Cardiac fibroblast (primary cell): ENCODE results near the gene MT1HL1.

Experiments
- DNase-seq, 2 donors: peaks; one replicate each; pipeline versions ENCODE4 v3.0.0 to v3.0.0-alpha.2; 2010; ENCODE audit warnings: low read depth in 2 of 2
- H3K4me3 ChIP-seq, 2 donors: replicated peaks in 1 of 2; 1 replicate in 1 of 2; 2 replicates in 1 of 2; pipeline ENCODE4 v1.5.1; 2011; ENCODE audit warnings: low read depth in 2 of 2, low read length in 2 of 2, mild to moderate bottlenecking in 2 of 2, moderate library complexity in 1 of 2
- CTCF ChIP-seq: IDR thresholded peaks from one replicate; pipeline ENCODE4 v1.5.1; 2011; ENCODE audit warnings: low read depth, mild to moderate bottlenecking, low read length, inconsistent platforms

Gene MT1HL1

GRCh38 chr1:237035759-237036158, 31.5 kb upstream of the MT1HL1 start:
- no peak overlapping the region for H3K4me3 ChIP-seq
- DNase-seq = no peak
- TF ChIP-seq CTCF = no peak

GRCh38 chr1:237033804-237034203, 29.6 kb upstream of the MT1HL1 start:
- H3K4me3 ChIP-seq = no peak overlapping the region
- TF ChIP-seq CTCF = no peak
- no peak for DNase-seq

GRCh38 chr1:237033061-237033460, 28.8 kb upstream of the MT1HL1 start:
- no peak for DNase-seq
- H3K4me3 ChIP-seq = no peak overlapping the region
- no peak for TF ChIP-seq CTCF

- DNase-seq = no peak
- H3K4me3 ChIP-seq = no peak overlapping the region
- TF ChIP-seq CTCF = no peak
These were observed 27.8 kb upstream of the MT1HL1 start for GRCh38 chr1:237032029-237032428.

GRCh38 chr1:237031480-237031879, 27.2 kb upstream of the MT1HL1 start:
- H3K4me3 ChIP-seq = no peak overlapping the region
- TF ChIP-seq CTCF = no peak
- DNase-seq = no peak

GRCh38 chr1:237029850-237030535, 25.8 kb upstream of the MT1HL1 start:
- no peak for TF ChIP-seq CTCF
- no peak overlapping the region for H3K4me3 ChIP-seq
- DNase-seq = no peak

GRCh38 chr1:237029240-237029639, 25.0 kb upstream of the MT1HL1 start:
- TF ChIP-seq CTCF = no peak
- no peak overlapping the region for H3K4me3 ChIP-seq
- no peak for DNase-seq
